Testis (tissue), 2 donors: ENCODE data around the gene PRKCD.

ENCODE experiments used
- POLR2A ChIP-seq: fragments of 450-650 bp; IDR thresholded peaks from one replicate; pipeline ENCODE4 v1.6.1; 2017; ENCODE audit warnings: antibody characterized with exemption, mild to moderate bottlenecking, moderate library complexity
- TF ChIP-seq, protein P1 (sequence below), 3 experiments: fragments of 450-650 bp in 2 of 3; fragments of 200-600 bp in 1 of 3; sonication (generic) in 1 of 3; IDR thresholded peaks; one replicate each; pipeline ENCODE4 v1.5.1; 2016 to 2019; ENCODE audit warnings: antibody characterized with exemption in 3 of 3, mild to moderate bottlenecking in 2 of 3, moderate library complexity in 1 of 3

DNA sequence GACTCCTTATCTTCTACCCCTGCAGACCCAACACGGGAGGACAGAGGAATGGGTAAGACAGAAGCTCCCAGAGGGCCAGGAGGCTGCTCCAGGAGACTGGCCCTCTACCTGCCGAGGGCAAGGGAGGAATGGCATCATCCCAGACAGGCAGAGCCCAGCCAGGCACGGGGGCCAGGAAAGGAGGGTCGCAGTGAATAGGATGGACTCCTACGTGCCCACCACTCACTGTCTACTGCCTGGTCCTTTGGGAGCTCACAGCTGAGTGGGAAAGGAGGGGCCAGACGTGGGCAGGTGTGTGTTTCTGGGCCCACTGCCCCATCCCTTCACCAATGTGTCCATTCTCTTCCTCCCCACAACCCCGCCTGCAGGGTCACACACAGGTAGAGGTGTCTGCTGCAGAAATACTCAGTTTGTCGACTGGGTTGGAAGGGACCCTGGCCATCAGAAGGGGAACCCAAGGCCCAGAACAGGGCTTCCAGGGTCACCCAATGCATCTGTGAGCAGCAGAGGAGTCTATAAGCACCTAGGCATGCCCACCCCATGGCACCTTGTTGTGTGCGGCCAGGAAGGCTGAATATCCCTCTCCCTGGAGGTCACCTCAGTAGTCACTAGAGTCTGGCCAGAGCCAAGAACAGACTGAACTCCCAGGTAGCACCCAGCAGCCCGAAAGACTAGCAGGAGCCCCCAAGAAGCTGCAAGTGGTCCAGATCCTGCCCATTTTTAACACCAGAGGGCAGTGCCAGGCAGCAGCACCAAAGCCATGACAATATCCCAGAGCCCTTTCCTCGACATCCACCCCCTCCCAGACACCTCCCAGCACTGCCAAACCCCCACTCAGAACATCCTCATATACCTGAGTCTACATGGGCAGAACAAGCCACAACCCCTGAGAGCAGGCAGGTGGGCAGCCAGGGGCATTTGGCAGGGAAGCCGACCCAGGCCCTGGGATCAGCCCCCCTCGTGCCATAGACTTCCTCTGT lies 70.8 kb downstream of the PRKCD start:
- TF ChIP-seq, protein P1, sequence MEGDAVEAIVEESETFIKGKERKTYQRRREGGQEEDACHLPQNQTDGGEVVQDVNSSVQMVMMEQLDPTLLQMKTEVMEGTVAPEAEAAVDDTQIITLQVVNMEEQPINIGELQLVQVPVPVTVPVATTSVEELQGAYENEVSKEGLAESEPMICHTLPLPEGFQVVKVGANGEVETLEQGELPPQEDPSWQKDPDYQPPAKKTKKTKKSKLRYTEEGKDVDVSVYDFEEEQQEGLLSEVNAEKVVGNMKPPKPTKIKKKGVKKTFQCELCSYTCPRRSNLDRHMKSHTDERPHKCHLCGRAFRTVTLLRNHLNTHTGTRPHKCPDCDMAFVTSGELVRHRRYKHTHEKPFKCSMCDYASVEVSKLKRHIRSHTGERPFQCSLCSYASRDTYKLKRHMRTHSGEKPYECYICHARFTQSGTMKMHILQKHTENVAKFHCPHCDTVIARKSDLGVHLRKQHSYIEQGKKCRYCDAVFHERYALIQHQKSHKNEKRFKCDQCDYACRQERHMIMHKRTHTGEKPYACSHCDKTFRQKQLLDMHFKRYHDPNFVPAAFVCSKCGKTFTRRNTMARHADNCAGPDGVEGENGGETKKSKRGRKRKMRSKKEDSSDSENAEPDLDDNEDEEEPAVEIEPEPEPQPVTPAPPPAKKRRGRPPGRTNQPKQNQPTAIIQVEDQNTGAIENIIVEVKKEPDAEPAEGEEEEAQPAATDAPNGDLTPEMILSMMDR (IDR thresholded peaks at IDR 0.05), result no peak
- no peak for TF ChIP-seq POLR2A
